Mucosa of descending colon (tissue), 3 donors: ENCODE data around the gene C1orf52. TPM values are rescaled to one million over a fixed set of nuclear protein-coding genes. Genes with fewer than 3 reads are reported as not detected.

Source experiments
- ATAC-seq: fragments of 200-7000 bp; cut with Tn5 transposase; one replicate; pipeline ENCODE4 v1.9.1; 2020; ENCODE audit warnings: mild to moderate bottlenecking, moderate library complexity
- DNase-seq, 3 donors: peaks; one replicate each; pipeline ENCODE4 v3.0.0-alpha.2; 2020
- H3K36me3 ChIP-seq: fragments of 200-600 bp; one replicate; pipeline ENCODE4 v1.8.0; 2021; ENCODE audit warnings: low read depth, mild to moderate bottlenecking
- H3K4me1 ChIP-seq: fragments of 200-600 bp; one replicate; pipeline ENCODE4 v1.8.0; 2021; ENCODE audit warnings: low read depth, mild to moderate bottlenecking
- H3K4me3 ChIP-seq: fragments of 200-600 bp; one replicate; pipeline ENCODE4 v1.8.0; 2021; ENCODE audit warnings: mild to moderate bottlenecking
- H3K9me3 ChIP-seq: fragments of 200-600 bp; one replicate; pipeline ENCODE4 v1.8.0; 2021; ENCODE audit warnings: mild to moderate bottlenecking
- CTCF ChIP-seq: fragments of 200-600 bp; IDR thresholded peaks from one replicate; pipeline ENCODE4 v1.8.0; 2022; ENCODE audit warnings: antibody characterized with exemption, mild to moderate bottlenecking
- intact Hi-C, 2 donors: fragments of 100-400 bp; cut with DNase I in 1 of 2; cut with micrococcal nuclease in 1 of 2; formaldehyde crosslinking; loops; one replicate each; pipeline versions ENCODE4 v1.11.0 to v1.11.1; 2022; cut with DNase I, micrococcal nuclease
- total RNA-seq, 3 donors: library from RNA; stranded (reverse); fragmentation: NEBNext Ultra II Directional in 2 of 3; extraction: Animal tissue kit (Norgen Biotek cat#: 25700) in 2 of 3; gene quantifications; one replicate each; pipeline versions ENCODE4 v1.2.1 to v1.2.4, GENCODE V29; 2021 to 2023
- donor health status: DM: no; HTN: no; CAD: no; lungs with moderate emphysema.
- donor health status: DM: no; HTN: no; CAD: no.
- donor health status: DM: no; HTN: yes; CAD: no.

The C1orf52 gene
- total RNA-seq, 3 donors from 2014 or later, result 17.4 to 24.7 (median 19.2) TPM

GRCh38 chr1:85244271-85245061 lies 15.0 kb downstream of the C1orf52 start:
- Histone ChIP-seq H3K9me3 (no peaks in the 10 kb centered on the region), H3K36me3 (no peaks in the 10 kb centered on the region), H3K4me1 (no peaks in the 10 kb centered on the region), H3K4me3 (no peak overlapping the region)
- no peak for TF ChIP-seq CTCF
- intact Hi-C loops, result no loop called here
- no peak for DNase-seq
- no peak for ATAC-seq

- ATAC-seq, result no peak
- Histone ChIP-seq H3K4me1 (no peaks in the 10 kb centered on the region), H3K36me3 (no peaks in the 10 kb centered on the region), H3K4me3 (no peak overlapping the region), H3K9me3 (no peaks in the 10 kb centered on the region)
- intact Hi-C loops, result no loop called here
- no peak for DNase-seq
- TF ChIP-seq CTCF, result no peak
Measured at GRCh38 chr1:85243372-85243771, 16.1 kb downstream of the C1orf52 start.

GRCh38 chr1:85240643-85241042 lies 18.8 kb downstream of the C1orf52 start:
- H3K4me3 ChIP-seq, result no peak overlapping the region
- TF ChIP-seq CTCF, result no peak
- intact Hi-C loops, result no loop called here
- H3K9me3 ChIP-seq, result no peaks in the 10 kb centered on the region
- ATAC-seq (no peak), DNase-seq (no peak)
- H3K4me1 ChIP-seq, result no peaks in the 10 kb centered on the region
- H3K36me3 ChIP-seq, result no peaks in the 10 kb centered on the region

- DNase-seq (no peak), ATAC-seq (peak; percentile 38)
- intact Hi-C loops, result no loop called here
- Histone ChIP-seq H3K4me3 (no peak overlapping the region), H3K4me1 (no peaks in the 10 kb centered on the region), H3K9me3 (no peaks in the 10 kb centered on the region), H3K36me3 (no peaks in the 10 kb centered on the region)
- no peak for TF ChIP-seq CTCF
Measured at GRCh38 chr1:85240174-85240601, 19.3 kb downstream of the C1orf52 start.

- intact Hi-C loops, result no loop called here
- no peaks in the 10 kb centered on the region for H3K9me3 ChIP-seq
- no peak for DNase-seq
- no peak for TF ChIP-seq CTCF
- no peaks in the 10 kb centered on the region for H3K4me1 ChIP-seq
- no peaks in the 10 kb centered on the region for H3K36me3 ChIP-seq
- H3K4me3 ChIP-seq, result no peak overlapping the region
- ATAC-seq, result no peak
Measured at GRCh38 chr1:85237613-85238012, 21.8 kb downstream of the C1orf52 start.
